A673 (cell line): ENCODE measurements around the gene PODNL1.

ENCODE experiments used
- CTCF ChIP-seq: fragments of 300-800, 200-600 bp; sonication (generic); conservative IDR thresholded peaks from 2 replicates; pipeline ENCODE4 v1.5.1; 2017; ENCODE audit warnings: low read depth, mild to moderate bottlenecking, antibody characterized with exemption, low read length, moderate library complexity, mixed read lengths
- EZH2 ChIP-seq: fragments of 200-600 bp; sonication (generic); IDR thresholded peaks from 2 replicates; pipeline ENCODE4 v1.6.1; 2017; ENCODE audit warnings: borderline replicate concordance, low read depth, mild to moderate bottlenecking, mixed read lengths, antibody characterized with exemption, low read length; ENCODE audit not compliant: poor library complexity, severe bottlenecking

- TF ChIP-seq EZH2 (no peak), CTCF (no peak)
Measured at GRCh38 chr19:13899393-13899792, 38.8 kb downstream of the PODNL1 start.
